Gastroesophageal sphincter (tissue), 3 donors: ENCODE results near the gene IFT122.

Experiments used
- CTCF ChIP-seq, 4 experiments: fragments of 200-600 bp in 2 of 4; fragments of 450-650 bp in 2 of 4; sonication (generic) in 1 of 4; IDR thresholded peaks; one replicate each; pipeline ENCODE4 v1.5.1; 2017 to 2019; ENCODE audit warnings: antibody characterized with exemption in 4 of 4, mild to moderate bottlenecking in 2 of 4, moderate library complexity in 2 of 4
- POLR2AphosphoS5 ChIP-seq: sonication (generic); formaldehyde crosslinking; IDR thresholded peaks from one replicate; pipeline ENCODE4 v1.6.1; 2017; ENCODE audit warnings: antibody characterized with exemption

- TF ChIP-seq POLR2AphosphoS5 (no peak), CTCF (IDR thresholded peaks at IDR 0.05) (no peak)
These were observed 30.5 kb upstream of the IFT122 start for GRCh38 chr3:129409541-129409940.
